Lower leg skin (tissue), 3 donors: ENCODE data around the gene LZTFL1.

Source experiments
- POLR2A ChIP-seq, 2 donors: fragments of 450-650 bp; IDR thresholded peaks; one replicate each; pipeline ENCODE4 v1.6.1; 2016 to 2017; ENCODE audit warnings: antibody characterized with exemption in 2 of 2, mild to moderate bottlenecking in 1 of 2, moderate library complexity in 1 of 2
- TF ChIP-seq, protein P1 (sequence below), 3 donors: fragments of 450-650 bp; IDR thresholded peaks; one replicate each; pipeline ENCODE4 v1.5.1; 2016; ENCODE audit warnings: antibody characterized with exemption in 3 of 3, mild to moderate bottlenecking in 3 of 3, moderate library complexity in 2 of 3

DNA sequence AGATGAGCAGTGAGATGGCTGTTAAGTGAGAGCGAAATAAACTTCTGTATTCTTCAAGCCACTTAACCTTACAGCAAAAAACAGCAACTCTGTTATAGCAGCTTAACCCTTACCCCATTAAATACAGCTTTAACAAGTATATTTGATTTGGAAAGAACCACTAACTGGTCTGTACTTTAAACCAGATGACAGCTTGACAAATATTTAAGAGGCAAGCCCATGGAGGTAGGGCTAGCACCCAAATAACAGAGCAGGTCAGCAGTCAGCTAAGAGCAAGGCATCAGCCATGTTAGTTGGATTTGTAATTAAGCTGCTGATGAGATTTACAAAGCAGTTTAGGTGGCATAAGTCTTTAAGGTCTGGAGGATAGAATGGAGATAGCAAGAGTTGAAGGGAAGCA is 3.5 kb downstream of the LZTFL1 start:
- no peak for TF ChIP-seq POLR2A (IDR thresholded peaks at IDR 0.05)
- TF ChIP-seq, protein P1, sequence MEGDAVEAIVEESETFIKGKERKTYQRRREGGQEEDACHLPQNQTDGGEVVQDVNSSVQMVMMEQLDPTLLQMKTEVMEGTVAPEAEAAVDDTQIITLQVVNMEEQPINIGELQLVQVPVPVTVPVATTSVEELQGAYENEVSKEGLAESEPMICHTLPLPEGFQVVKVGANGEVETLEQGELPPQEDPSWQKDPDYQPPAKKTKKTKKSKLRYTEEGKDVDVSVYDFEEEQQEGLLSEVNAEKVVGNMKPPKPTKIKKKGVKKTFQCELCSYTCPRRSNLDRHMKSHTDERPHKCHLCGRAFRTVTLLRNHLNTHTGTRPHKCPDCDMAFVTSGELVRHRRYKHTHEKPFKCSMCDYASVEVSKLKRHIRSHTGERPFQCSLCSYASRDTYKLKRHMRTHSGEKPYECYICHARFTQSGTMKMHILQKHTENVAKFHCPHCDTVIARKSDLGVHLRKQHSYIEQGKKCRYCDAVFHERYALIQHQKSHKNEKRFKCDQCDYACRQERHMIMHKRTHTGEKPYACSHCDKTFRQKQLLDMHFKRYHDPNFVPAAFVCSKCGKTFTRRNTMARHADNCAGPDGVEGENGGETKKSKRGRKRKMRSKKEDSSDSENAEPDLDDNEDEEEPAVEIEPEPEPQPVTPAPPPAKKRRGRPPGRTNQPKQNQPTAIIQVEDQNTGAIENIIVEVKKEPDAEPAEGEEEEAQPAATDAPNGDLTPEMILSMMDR (IDR thresholded peaks at IDR 0.05), result no peak
